Measurements from ENCODE around the gene CPNE4.

DNA sequence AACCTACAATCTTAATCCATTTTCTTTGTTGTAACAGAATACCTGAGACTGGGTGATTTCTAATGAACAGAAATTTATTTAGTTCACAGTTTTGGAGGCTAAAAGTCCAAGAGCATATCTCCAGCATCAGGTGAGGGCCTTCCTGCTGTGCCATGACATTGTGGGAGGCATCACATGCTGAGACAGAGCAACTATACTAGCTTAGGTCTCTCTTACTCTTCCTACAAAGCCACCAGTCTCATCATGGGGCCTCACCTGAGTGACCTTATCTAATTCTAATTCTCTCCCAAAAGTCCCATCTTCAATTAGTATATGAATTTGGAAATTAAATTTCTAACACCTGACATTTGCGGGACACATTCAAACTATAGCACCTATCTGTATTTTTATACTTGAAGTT, 285.0 kb downstream of the CPNE4 start:
- TF ChIP-seq, protein P1, sequence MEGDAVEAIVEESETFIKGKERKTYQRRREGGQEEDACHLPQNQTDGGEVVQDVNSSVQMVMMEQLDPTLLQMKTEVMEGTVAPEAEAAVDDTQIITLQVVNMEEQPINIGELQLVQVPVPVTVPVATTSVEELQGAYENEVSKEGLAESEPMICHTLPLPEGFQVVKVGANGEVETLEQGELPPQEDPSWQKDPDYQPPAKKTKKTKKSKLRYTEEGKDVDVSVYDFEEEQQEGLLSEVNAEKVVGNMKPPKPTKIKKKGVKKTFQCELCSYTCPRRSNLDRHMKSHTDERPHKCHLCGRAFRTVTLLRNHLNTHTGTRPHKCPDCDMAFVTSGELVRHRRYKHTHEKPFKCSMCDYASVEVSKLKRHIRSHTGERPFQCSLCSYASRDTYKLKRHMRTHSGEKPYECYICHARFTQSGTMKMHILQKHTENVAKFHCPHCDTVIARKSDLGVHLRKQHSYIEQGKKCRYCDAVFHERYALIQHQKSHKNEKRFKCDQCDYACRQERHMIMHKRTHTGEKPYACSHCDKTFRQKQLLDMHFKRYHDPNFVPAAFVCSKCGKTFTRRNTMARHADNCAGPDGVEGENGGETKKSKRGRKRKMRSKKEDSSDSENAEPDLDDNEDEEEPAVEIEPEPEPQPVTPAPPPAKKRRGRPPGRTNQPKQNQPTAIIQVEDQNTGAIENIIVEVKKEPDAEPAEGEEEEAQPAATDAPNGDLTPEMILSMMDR (conservative IDR thresholded peaks at IDR 0.05; ENCODE audit: low read depth, low read length), result no peak
- TF ChIP-seq EZH2 (IDR thresholded peaks at IDR 0.05; ENCODE audit: borderline replicate concordance, low read depth, low read length, poor library complexity, severe bottlenecking), result no peak

Data from A673 (cell line).